PC-9 (cell line): ENCODE results near the gene SLC5A7. TPM values are rescaled to one million over a fixed set of nuclear protein-coding genes. Genes with fewer than 3 reads are reported as not detected.

Source experiments
- BruUV-seq: library from RNA; stranded (reverse); fragments of 400-500 nt; replicated peaks from 2 replicates; lab custom pipeline; 2021; lab: Mats Ljungman, UMichigan
- CTCF ChIA-PET: fragments of 300-600 bp; sonication (Branson Sonifier 250); formaldehyde crosslinking; loops from one replicate; lab custom pipeline; 2022; ENCODE audit warnings: antibody characterized with exemption; lab: Charles Lee
- POLR2A ChIA-PET: fragments of 300-600 bp; sonication (Branson Sonifier 250); formaldehyde crosslinking; loops from one replicate; lab custom pipeline; 2022; ENCODE audit warnings: antibody characterized with exemption; ENCODE audit not compliant: unreplicated experiment; lab: Charles Lee
- DNase-seq, 2 experiments: peaks; one replicate each; pipeline versions ENCODE4 v3.0.0 to v3.0.0-alpha.2; 2015 to 2022; ENCODE audit warnings: mixed read lengths in 1 of 2
- H2AFZ ChIP-seq: fragments of 200-600 bp; sonication (generic); 2 replicates; pipeline ENCODE4 v1.8.1; 2017; ENCODE audit warnings: antibody characterized with exemption
- H3F3A ChIP-seq: fragments of 200-600 bp; sonication (generic); 2 replicates; pipeline ENCODE4 v1.8.1; 2017; ENCODE audit warnings: antibody characterized with exemption, mild to moderate bottlenecking, low read depth; ENCODE audit not compliant: insufficient read depth
- H3K27ac ChIP-seq: fragments of 200-600 bp; sonication (generic); 2 replicates; pipeline ENCODE4 v1.6.1; 2016; ENCODE audit warnings: mixed run types
- H3K27me3 ChIP-seq: fragments of 200-600 bp; sonication (generic); 2 replicates; pipeline ENCODE4 v1.6.1; 2016; ENCODE audit warnings: low read depth, mixed run types; ENCODE audit not compliant: insufficient read depth
- H3K36me3 ChIP-seq: fragments of 200-600 bp; sonication (generic); 2 replicates; pipeline ENCODE4 v1.6.1; 2016; ENCODE audit warnings: low read depth, mixed run types
- H3K4me1 ChIP-seq: fragments of 200-600 bp; sonication (generic); replicated peaks from 2 replicates; pipeline ENCODE4 v1.6.1; 2016; ENCODE audit warnings: mixed run types; ENCODE audit not compliant: insufficient read depth
- H3K4me2 ChIP-seq: fragments of 200-600 bp; sonication (generic); 2 replicates; pipeline ENCODE4 v1.6.1; 2017; ENCODE audit warnings: mixed run types
- H3K4me3 ChIP-seq: fragments of 200-600 bp; sonication (generic); 2 replicates; pipeline ENCODE4 v1.6.1; 2016; ENCODE audit warnings: mixed run types
- H3K79me2 ChIP-seq: fragments of 200-600 bp; sonication (generic); 2 replicates; pipeline ENCODE4 v1.6.1; 2017; ENCODE audit warnings: low read depth, mixed run types
- H3K9me2 ChIP-seq: fragments of 200-600 bp; sonication (generic); 2 replicates; pipeline ENCODE4 v1.8.1; 2017; ENCODE audit warnings: mild to moderate bottlenecking; ENCODE audit not compliant: insufficient read depth
- H3K9me3 ChIP-seq: fragments of 200-600 bp; sonication (generic); 2 replicates; pipeline ENCODE4 v1.8.1; 2016; ENCODE audit warnings: low read depth; ENCODE audit not compliant: insufficient read depth
- H4K20me1 ChIP-seq: fragments of 200-600 bp; sonication (generic); 2 replicates; pipeline ENCODE4 v1.8.1; 2017; ENCODE audit not compliant: insufficient read depth
- EZH2 ChIP-seq: fragments of 200-600 bp; sonication (generic); IDR thresholded peaks from 2 replicates; pipeline ENCODE4 v1.8.0; 2017; ENCODE audit warnings: antibody characterized with exemption, low read depth
- intact Hi-C: fragments of 100-400 bp; cut with micrococcal nuclease; formaldehyde crosslinking; loops from one replicate; pipeline ENCODE4 v1.10.0; 2022; ENCODE audit not compliant: unreplicated experiment
- total RNA-seq: library from RNA; stranded (reverse); gene quantifications from 2 replicates; pipeline ENCODE4 v1.2.3, GENCODE V29; 2021
- TF ChIP-seq, protein P1 (sequence below): fragments of 200-600 bp; sonication (generic); conservative IDR thresholded peaks from 2 replicates; pipeline ENCODE4 v1.6.1; 2017; ENCODE audit warnings: mixed run types, antibody characterized with exemption, mild to moderate bottlenecking, moderate library complexity

The SLC5A7 gene
- total RNA-seq, 1 experiment from 2014 or later, result not detected

DNA sequence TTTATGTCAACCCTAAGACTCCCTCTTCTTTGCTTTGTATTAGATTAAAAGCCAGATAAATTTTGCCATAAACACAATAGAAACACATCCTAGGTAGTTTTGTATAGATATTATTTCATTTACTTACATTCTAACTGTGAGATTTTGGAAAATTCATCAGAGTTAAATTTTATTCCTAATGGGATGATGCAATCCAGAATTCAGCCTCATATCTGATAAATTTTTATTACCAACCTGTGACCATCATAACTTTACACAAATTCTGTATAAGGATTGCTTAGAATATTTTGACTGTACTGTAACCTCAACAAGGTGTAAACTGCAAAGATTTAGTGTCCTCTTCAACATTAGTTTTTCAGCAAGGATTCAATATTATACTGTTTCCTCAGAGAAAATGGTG is 4.4 kb downstream of the SLC5A7 start:
- Histone ChIP-seq H3K4me3 (no peak overlapping the region), H3K27ac (no peak overlapping the region), H3F3A (no peaks in the 10 kb centered on the region), H3K79me2 (no peaks in the 10 kb centered on the region), H3K36me3 (no peaks in the 10 kb centered on the region), H3K27me3 (peaks cover 6% of the 10 kb centered on the region; the same call in 1 of the 2 replicates), H3K9me3 (no peaks in the 10 kb centered on the region), H4K20me1 (no peaks in the 10 kb centered on the region), H3K4me2 (no peak overlapping the region), H3K9me2 (no peaks in the 10 kb centered on the region), H3K4me1 (peaks cover 16% of the 10 kb centered on the region), H2AFZ (0 out of 2 replicates have a peak overlapping the region, but pooled peaks have one; percentile 8)
- intact Hi-C loops, result no loop called here
- no TSS peak for BruUV-seq
- TF ChIP-seq, protein P1, sequence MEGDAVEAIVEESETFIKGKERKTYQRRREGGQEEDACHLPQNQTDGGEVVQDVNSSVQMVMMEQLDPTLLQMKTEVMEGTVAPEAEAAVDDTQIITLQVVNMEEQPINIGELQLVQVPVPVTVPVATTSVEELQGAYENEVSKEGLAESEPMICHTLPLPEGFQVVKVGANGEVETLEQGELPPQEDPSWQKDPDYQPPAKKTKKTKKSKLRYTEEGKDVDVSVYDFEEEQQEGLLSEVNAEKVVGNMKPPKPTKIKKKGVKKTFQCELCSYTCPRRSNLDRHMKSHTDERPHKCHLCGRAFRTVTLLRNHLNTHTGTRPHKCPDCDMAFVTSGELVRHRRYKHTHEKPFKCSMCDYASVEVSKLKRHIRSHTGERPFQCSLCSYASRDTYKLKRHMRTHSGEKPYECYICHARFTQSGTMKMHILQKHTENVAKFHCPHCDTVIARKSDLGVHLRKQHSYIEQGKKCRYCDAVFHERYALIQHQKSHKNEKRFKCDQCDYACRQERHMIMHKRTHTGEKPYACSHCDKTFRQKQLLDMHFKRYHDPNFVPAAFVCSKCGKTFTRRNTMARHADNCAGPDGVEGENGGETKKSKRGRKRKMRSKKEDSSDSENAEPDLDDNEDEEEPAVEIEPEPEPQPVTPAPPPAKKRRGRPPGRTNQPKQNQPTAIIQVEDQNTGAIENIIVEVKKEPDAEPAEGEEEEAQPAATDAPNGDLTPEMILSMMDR, result no peak
- no peak for TF ChIP-seq EZH2
- CTCF ChIA-PET, result interaction anchor here (0.9 kb wide), 1 partner anchor 194 kb away, joined by 3 read pairs; no protein-coding TSS in a partner anchor
- no peak for DNase-seq
- POLR2A ChIA-PET, result no interaction called here

DNA sequence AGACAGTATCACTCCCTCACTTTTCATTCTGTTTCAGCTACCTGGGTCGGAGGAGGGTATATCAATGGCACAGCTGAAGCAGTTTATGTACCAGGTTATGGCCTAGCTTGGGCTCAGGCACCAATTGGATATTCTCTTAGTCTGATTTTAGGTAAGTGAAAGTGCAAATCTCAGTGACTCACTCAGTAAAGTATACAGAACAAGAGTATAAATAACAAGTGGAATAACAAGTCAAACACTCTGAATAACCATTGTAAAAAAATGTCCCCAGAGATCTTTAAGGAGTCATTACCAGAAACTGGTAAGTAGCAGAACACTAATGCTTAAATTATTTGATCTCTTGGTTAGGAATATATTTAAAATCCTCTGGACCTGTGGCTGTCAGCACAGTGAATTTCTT is 5.7 kb downstream of the SLC5A7 start:
- H2AFZ ChIP-seq, result peak overlapping the region; percentile 56; the same call in 1 of the 2 replicates
- intact Hi-C loops, result no loop called here
- peaks cover 6% of the 10 kb centered on the region; the same call in 1 of the 2 replicates for H3K27me3 ChIP-seq
- POLR2A ChIA-PET, result no interaction called here
- TF ChIP-seq, protein P1, result no peak
- no peak for TF ChIP-seq EZH2
- CTCF ChIA-PET, result no interaction called here
- no TSS peak for BruUV-seq
- H3K4me1 ChIP-seq, result peaks cover 16% of the 10 kb centered on the region
- no peaks in the 10 kb centered on the region for H4K20me1 ChIP-seq
- peak overlapping the region; percentile 32; the same call in 1 of the 2 replicates for H3K27ac ChIP-seq
- peak in 1 of 2 experiments; percentile 68 for DNase-seq
- H3F3A ChIP-seq, result no peaks in the 10 kb centered on the region
- no peak overlapping the region for H3K4me3 ChIP-seq
- H3K9me2 ChIP-seq, result no peaks in the 10 kb centered on the region
- H3K9me3 ChIP-seq, result no peaks in the 10 kb centered on the region
- H3K4me2 ChIP-seq, result peak overlapping the region; percentile 52
- no peaks in the 10 kb centered on the region for H3K36me3 ChIP-seq
- no peaks in the 10 kb centered on the region for H3K79me2 ChIP-seq

DNA sequence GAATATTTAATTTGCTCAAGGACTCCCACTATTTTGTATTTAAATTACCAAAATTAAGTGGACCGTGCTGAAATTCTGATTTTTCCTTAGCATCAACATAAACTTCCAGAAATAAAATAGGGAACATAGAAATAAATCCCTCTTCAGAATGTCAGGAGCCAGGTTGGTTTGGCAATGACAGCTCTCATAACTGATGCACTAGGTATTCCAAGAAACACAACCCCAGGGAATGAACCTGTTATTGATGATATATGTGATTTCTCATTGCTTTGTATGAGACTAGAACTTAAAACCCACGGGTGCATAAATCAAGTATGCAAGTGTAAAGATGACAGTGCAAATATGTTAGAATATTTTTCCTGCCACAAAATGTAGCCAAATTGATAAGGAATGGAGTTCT is 12.8 kb downstream of the SLC5A7 start:
- TF ChIP-seq EZH2, result no peak
- TF ChIP-seq, protein P1, result no peak
- POLR2A ChIA-PET, result no interaction called here
- H3K36me3 ChIP-seq, result no peaks in the 10 kb centered on the region

More for the DNA sequence above, 12.8 kb downstream of the SLC5A7 start:
- no peaks in the 10 kb centered on the region for H3K79me2 ChIP-seq
- CTCF ChIA-PET, result no interaction called here
- H3K4me3 ChIP-seq, result no peak overlapping the region
- H3K27me3 ChIP-seq, result no peaks in the 10 kb centered on the region
- BruUV-seq, result no TSS peak
- H3K9me3 ChIP-seq, result no peaks in the 10 kb centered on the region
- no peak for DNase-seq
- H3F3A ChIP-seq, result no peaks in the 10 kb centered on the region
- no peak overlapping the region for H3K4me2 ChIP-seq
- H3K9me2 ChIP-seq, result no peaks in the 10 kb centered on the region
- intact Hi-C loops, result no loop called here
- H3K4me1 ChIP-seq, result no peaks in the 10 kb centered on the region
- H2AFZ ChIP-seq, result no peak overlapping the region
- no peaks in the 10 kb centered on the region for H4K20me1 ChIP-seq
- H3K27ac ChIP-seq, result no peak overlapping the region
